ENCODE results near the gene SMAD5.

The SMAD5 gene

DNA sequence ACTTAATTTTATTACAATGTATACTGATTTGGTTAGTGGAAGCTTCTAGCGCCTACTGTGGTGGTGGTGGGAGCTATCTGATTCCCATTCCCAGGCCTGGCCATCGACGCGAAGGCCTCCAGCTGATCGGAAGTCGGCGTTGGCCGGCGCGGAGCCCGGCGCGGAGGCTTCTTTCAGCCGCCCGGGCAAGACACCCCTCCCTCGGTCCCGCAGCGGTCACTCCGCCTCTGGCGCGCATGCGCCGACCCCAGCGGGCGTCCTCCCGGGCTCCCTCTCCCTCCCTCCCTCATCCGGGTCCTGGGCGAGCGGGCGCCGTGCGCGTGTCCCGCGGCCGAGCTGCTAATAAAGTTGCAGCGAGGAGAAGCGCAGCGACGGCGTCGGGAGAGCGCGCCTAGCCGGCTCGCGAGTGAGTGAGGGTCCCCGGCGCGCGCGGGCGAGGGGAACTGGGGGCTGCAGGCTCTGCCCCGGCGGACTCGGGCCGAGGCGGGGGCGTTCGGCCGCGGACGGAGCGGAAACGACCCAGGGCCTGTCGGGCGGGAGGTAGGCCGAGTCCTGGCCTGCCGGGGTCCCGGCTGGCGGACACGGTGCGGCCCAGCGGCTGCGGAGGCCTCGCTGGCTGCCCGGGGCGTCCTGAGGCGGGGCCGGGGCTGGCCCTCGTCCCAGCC, at the start of gene SMAD5:
Gene SMAD5 (plus strand): TSS at position 289 of the 665 bp plus-strand sequence. CDS start 20,916 bp downstream, outside the sequence.
- DNase-seq (ENCODE audit: low spot score): peak; percentile 100

DNA sequence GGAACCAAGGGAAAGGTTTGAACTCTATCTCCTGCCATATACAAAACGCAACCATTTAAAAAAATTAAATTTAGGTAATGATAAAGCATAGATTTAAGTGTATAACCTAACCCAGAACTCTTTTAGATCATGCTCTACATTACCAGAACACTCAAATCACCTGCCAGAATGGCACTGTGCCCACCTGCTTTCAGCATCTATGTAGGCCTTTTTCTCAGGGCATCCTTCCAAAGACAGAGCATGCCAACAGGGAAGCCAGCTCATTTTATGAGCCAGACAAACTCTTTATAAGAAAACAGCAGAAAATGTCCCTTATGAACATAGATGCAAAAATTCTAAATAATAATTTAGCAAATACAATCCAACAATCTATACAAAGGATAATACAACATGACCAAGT, 47.9 kb upstream of the SMAD5 start:
- no peak for DNase-seq (ENCODE audit: low spot score)

- DNase-seq (ENCODE audit: low spot score): no peak
These were observed 45.7 kb upstream of the SMAD5 start for GRCh38 chr5:136086783-136087566.

GRCh38 chr5:136087961-136088871, 44.4 kb upstream of the SMAD5 start:
- DNase-seq (ENCODE audit: low spot score): peak; percentile 90

DNA sequence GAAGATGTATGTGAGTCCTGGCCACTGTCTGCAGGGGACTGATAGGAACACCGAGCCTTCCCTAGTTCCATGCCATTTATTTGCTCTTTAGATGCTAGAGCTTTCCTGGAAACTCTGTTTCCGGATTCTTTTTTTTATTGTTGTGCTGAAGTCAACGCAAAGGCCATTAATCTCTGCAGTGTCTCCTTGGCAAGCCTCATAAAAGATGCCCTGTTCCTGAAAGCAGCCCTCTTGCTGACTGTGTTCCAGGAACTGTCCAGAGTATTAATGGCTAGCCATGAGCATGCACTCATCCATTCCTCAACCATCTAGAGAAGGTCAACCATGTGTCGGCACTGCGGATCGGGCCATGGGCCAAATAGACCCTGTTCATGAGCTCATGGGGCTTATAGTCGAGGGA, 42.9 kb upstream of the SMAD5 start:
- no peak for DNase-seq (ENCODE audit: low spot score)

GRCh38 chr5:136090319-136090718, 42.3 kb upstream of the SMAD5 start:
- DNase-seq (ENCODE audit: low spot score): no peak

- DNase-seq (ENCODE audit: low spot score): no peak
These were observed 38.3 kb upstream of the SMAD5 start for GRCh38 chr5:136094189-136094912.

DNA sequence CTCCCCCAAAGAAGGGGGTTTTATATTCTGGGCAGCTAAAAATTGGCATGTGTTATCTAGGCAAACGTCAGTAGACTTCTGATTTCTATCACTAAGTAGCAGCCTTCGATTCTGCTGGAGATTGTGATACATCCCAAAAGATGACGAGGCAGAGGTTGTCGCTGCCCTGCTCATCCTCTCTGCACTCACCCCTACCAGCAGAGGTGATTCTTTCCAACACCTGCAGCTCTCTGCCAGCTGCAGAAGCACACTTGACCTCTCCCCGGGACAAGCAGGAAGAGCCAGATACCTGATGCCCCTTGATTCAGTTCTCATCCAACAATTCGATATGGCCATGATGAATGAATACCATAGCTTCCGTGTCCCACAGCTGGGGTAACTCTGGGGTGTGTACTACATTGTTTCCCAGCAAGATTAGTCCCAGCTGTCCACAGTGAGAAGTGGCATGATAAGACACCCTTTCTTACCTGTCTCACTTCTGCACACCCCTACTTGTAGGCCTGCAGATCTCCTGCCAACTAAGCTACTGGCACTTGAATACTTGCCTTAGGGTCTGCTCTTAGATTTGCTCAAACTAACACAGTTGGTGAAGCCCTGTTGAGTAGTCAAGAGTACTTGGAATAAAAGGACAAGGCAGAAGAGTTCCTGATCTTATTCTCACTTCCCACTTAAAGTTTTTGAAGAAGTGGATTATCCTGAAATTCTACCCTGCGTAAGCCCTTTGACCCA, 37.6 kb upstream of the SMAD5 start:
- DNase-seq (ENCODE audit: low spot score): no peak

DNA sequence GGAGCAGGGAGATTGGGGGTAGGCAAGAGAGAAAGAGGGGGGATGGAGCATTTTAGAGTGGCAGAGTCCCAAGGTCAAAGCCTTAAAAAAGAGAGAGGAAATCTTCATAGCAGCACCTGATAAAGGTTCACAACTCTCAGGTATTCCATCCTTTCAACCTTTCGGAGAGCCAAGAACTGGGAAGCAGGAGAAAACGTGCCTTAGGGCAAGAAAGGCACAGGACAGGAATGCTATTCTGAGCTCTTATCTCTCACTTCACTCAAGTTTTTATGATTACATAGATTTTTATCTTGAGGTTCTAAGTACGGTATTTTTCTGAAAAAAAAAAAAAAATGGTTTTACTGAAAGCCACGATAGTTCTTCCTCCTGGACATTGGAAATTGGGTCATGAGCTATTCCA, 34.5 kb upstream of the SMAD5 start:
- no peak for DNase-seq (ENCODE audit: low spot score)

- no peak for DNase-seq (ENCODE audit: low spot score)
These were observed 32.8 kb upstream of the SMAD5 start for GRCh38 chr5:136099870-136100269.

- no peak for DNase-seq (ENCODE audit: low spot score)
These were observed 30.8 kb upstream of the SMAD5 start for GRCh38 chr5:136101884-136102283.

GRCh38 chr5:136103118-136103517, 29.5 kb upstream of the SMAD5 start:
- no peak for DNase-seq (ENCODE audit: low spot score)

DNA sequence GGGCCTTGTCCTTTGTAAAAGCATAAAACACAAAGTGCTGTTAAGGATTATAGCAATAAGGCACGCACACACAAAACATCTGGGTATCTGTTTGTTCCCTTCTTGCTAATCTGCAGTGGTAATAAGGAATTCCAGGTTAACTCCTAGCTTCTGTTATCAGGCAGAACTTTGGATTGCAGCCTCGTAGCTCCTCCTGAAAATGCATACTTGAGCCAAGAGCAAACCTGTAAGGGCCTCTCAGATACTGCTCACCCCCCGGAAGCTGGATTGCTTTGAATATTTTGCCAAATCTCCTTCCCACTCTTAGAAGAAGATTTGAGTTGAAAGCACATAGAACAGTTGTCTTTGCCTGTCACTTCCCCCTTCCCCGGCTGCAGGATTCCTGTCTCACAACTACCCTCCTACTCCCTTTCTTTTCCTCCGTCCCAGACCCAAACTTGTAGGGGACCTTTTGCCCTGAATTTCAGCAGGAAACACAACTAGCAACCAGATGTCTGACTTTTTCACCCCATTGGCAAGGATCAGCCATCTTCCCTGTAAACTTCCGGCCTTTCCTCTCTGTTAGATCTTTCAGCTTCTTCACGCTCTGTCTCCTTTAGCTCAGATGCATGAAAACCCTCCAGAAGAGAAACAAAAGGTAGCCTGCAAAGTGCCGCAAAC, 28.2 kb upstream of the SMAD5 start:
- DNase-seq (ENCODE audit: low spot score): no peak

GRCh38 chr5:136106351-136107031, 26.2 kb upstream of the SMAD5 start:
- DNase-seq (ENCODE audit: low spot score): no peak

- DNase-seq (ENCODE audit: low spot score): no peak
These were observed 24.4 kb upstream of the SMAD5 start for GRCh38 chr5:136108180-136108611.

DNA sequence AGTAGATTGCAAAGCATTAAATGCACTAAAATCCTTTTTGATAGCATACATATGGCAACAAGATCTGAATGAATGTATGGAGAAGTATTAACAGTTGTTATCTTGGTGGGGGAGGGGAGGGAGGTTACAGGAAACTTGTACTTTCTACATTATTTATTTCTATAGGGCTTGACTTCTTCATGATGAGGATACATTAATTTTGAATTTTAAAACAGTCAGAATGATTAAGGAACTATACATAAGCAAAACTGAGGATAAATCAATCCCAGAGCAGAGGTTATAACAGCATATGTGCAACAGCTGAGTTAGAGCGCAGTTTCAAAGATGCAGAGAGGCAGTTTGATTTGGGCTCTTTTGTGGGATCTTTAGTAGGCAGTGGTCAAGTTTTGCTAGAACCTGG, 23.9 kb upstream of the SMAD5 start:
- no peak for DNase-seq (ENCODE audit: low spot score)

DNA sequence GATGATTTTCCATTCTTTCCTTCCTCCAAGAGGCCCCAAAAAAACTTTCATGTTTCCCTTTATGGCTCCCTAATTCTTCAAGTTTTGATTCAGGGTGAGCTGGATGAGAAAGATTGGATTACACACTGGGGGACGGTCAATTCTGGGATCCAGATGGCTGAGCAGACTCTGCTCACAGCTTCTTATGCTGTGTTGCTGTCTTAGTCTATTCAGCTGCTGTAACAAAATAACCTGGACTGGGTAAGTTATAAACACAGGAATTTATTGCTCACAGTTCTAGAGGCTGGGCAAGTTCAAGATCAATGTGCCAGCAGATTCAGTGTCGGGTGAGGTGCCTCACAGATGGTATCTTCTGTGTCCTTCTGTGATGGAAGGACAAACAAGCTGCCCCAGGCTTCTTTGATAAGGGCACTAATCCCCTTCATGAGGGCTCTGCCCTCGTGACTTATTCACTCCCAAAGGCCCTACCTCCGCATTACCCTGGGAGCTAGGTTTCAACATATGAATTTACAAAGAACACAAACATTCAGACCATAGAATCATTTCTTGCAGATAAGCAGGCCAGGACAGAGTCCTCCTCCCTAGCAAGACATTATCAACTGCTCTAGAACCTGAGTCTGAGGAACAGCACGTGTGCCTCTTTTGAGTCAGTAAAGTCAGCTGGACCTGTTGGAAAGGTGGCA, 23.1 kb upstream of the SMAD5 start:
- no peak for DNase-seq (ENCODE audit: low spot score)

DNA sequence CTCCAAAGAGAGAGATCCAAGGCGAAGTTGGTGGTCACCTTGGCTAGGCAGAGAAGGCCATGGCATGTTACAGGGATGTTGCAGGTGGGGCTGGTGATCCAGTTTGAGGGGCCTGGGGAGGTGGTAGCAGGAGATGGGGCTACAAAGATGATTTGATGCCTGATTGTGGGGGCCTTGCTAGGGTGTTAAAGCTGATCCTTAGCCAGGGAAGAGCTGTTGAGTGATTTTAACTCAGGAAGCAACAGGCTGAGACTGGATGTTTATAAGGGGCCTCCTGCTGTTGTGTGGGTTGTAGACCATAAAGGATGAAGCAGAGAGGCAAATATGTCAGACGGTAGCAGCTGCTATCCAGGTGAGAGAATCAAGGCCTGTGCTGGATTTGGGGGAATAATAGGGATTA, 19.0 kb upstream of the SMAD5 start:
- DNase-seq (ENCODE audit: low spot score): no peak

GRCh38 chr5:136114414-136115125, 18.1 kb upstream of the SMAD5 start:
- DNase-seq (ENCODE audit: low spot score): no peak

Measured in GM03348 (cell line).